Fibroblast of lung (primary cell): ENCODE results near the gene CLPX. TPM values are rescaled to one million over a fixed set of nuclear protein-coding genes. Genes with fewer than 3 reads are reported as not detected.

Experiments used
- DNase-seq, 2 donors: peaks; one replicate each; pipeline versions ENCODE4 v3.0.0 to v3.0.0-alpha.2; 2010; ENCODE audit warnings: low read depth in 2 of 2
- H2AFZ ChIP-seq: 2 replicates; pipeline ENCODE4 v1.5.1; 2012; ENCODE audit warnings: low read length, control low read depth, inconsistent platforms
- H3K27ac ChIP-seq: 2 replicates; pipeline ENCODE4 v1.5.1; 2011; ENCODE audit warnings: low read length, control low read depth; ENCODE audit not compliant: insufficient read depth
- H3K27me3 ChIP-seq: 2 replicates; pipeline ENCODE4 v1.5.1; 2011; ENCODE audit warnings: mild to moderate bottlenecking, low read length; ENCODE audit not compliant: control insufficient read depth, insufficient read depth
- H3K36me3 ChIP-seq: 2 replicates; pipeline ENCODE4 v1.5.1; 2011; ENCODE audit warnings: low read length; ENCODE audit not compliant: control insufficient read depth, insufficient read depth
- H3K4me1 ChIP-seq: 2 replicates; pipeline ENCODE4 v1.5.1; 2011; ENCODE audit warnings: low read length; ENCODE audit not compliant: control insufficient read depth, insufficient read depth; ENCODE audit errors: extremely low read depth
- H3K4me2 ChIP-seq: 2 replicates; pipeline ENCODE4 v1.5.1; 2011; ENCODE audit warnings: low read length, control low read depth; ENCODE audit not compliant: insufficient read depth; ENCODE audit errors: extremely low read depth
- H3K4me3 ChIP-seq, 4 experiments: fragments of 200-600 bp in 1 of 4; sonication (generic) in 1 of 4; replicated peaks in 1 of 4; 2 replicates each; pipeline ENCODE4 v1.5.1; 2011 to 2016; ENCODE audit warnings: low read length in 4 of 4, low read depth in 3 of 4, mild to moderate bottlenecking in 3 of 4, control low read depth in 2 of 4, inconsistent platforms in 1 of 4, mixed read lengths in 1 of 4; ENCODE audit not compliant: insufficient read depth in 1 of 4; ENCODE audit errors: control extremely low read depth in 1 of 4
- H3K79me2 ChIP-seq: 2 replicates; pipeline ENCODE4 v1.5.1; 2012; ENCODE audit warnings: mild to moderate bottlenecking, low read length, inconsistent platforms; ENCODE audit not compliant: control insufficient read depth, insufficient read depth
- H3K9ac ChIP-seq: 2 replicates; pipeline ENCODE4 v1.5.1; 2011; ENCODE audit warnings: mild to moderate bottlenecking, low read length, control low read depth; ENCODE audit not compliant: insufficient read depth
- H3K9me3 ChIP-seq: 2 replicates; pipeline ENCODE4 v1.5.1; 2012; ENCODE audit warnings: low read depth, low read length; ENCODE audit not compliant: control insufficient read depth, insufficient read depth
- H4K20me1 ChIP-seq: 2 replicates; pipeline ENCODE4 v1.5.1; 2011; ENCODE audit warnings: low read length; ENCODE audit not compliant: control insufficient read depth, insufficient read depth; ENCODE audit errors: extremely low read depth
- CTCF ChIP-seq, 2 donors: IDR thresholded peaks in 1 of 2; conservative IDR thresholded peaks in 1 of 2; 1 replicate in 1 of 2; 2 replicates in 1 of 2; pipeline ENCODE4 v1.5.1; 2011 to 2012; ENCODE audit warnings: low read length in 2 of 2, control low read depth in 1 of 2, inconsistent platforms in 1 of 2, low read depth in 1 of 2, mild to moderate bottlenecking in 1 of 2
- EZH2 ChIP-seq: IDR thresholded peaks from 2 replicates; pipeline ENCODE4 v1.5.1; 2012; ENCODE audit warnings: low read length, control low read depth, mild to moderate bottlenecking; ENCODE audit errors: missing control alignments
- polyA plus RNA-seq, 2 donors: library from polyadenylated mRNA; depleted of rRNA in 1 of 2; stranded (reverse) in 1 of 2; unstranded in 1 of 2; fragments of >200 nt; gene quantifications; 2 replicates each; pipeline ENCODE4 v1.2.1, GENCODE V29; 2011 to 2012; ENCODE audit warnings: missing spikeins in 1 of 2
- total RNA-seq: library from RNA; depleted of rRNA; stranded (reverse); fragments of >200 nt; gene quantifications from 2 replicates; pipeline ENCODE4 v1.2.1, GENCODE V29; 2014

The CLPX gene
- total and polyA plus RNA-seq, 2 donors (not counting 1 experiment from before 2014, with no cell fraction given): 36.2 to 53.4 TPM

DNA sequence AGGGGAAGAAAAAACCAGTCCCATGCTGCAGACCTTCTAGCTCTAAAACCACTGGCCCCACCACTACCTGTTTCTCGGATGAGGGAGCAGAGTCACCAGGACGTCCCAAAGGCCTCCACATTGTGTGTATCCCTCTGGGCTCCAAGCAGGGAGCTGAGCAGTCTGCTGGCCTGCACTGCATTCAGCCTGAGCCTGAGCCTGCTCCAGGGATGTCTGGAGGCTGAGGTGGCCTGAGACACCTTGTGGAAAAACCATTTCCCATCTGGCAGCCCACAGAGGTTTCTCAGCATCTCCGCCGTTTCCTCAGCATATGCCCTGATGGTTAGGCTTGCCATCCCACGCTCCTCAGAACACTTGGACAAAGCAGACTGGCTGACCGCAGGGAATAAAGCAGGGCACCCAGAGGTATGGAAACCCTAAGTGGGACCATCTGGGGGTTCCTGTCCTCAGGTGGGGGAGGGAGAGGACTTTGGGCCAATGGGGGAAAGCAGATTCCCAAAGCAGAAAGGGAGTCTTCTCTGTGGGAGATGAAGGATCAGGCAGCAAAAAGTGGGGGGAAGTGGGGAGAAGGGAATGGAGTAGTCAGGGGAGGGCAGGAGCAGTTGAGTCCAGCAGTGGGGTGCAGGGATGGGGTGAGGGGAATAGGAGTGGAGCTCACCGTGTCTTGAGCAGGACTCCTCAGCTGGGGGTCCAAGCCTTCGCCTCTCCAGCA, 25.8 kb upstream of the CLPX start, which contains the start of gene CILP:
Gene CILP, minus strand, starts transcription at position 704 of the 712 bp plus-strand sequence. CDS start 1,718 bp downstream, outside the sequence.
- H3K9me3 ChIP-seq: no peaks in the 10 kb centered on the region

GRCh38 chr15:65209701-65210643, 24.8 kb upstream of the CLPX start:
- peak in 1 of 2 donors; percentile 16 for DNase-seq
- H3K9ac ChIP-seq: no peak overlapping the region
- no peaks in the 10 kb centered on the region for H3K36me3 ChIP-seq
- H3K4me1 ChIP-seq: no peaks in the 10 kb centered on the region
- H3K4me2 ChIP-seq: no peak overlapping the region
- peaks cover 10% of the 10 kb centered on the region for H3K27me3 ChIP-seq
- H2AFZ ChIP-seq: no peak overlapping the region
- H3K4me3 ChIP-seq: no peak overlapping the region
- no peaks in the 10 kb centered on the region for H3K79me2 ChIP-seq
- no peak for TF ChIP-seq EZH2
- TF ChIP-seq CTCF (conservative IDR thresholded peaks at IDR 0.05 in 1 of 2, IDR thresholded peaks at IDR 0.05 in 1 of 2; ENCODE audit: low read depth in 1 of 2, low read length in 2 of 2): no peak
- H3K27ac ChIP-seq: no peak overlapping the region
- no peaks in the 10 kb centered on the region for H3K9me3 ChIP-seq
- no peaks in the 10 kb centered on the region for H4K20me1 ChIP-seq

More for the DNA sequence above, 25.8 kb upstream of the CLPX start, which contains the start of gene CILP:
- H2AFZ ChIP-seq: no peak within 1 kb of the TSS
- H3K9ac ChIP-seq: no peak within 1 kb of the TSS
- H3K4me3 ChIP-seq: no peak within 1 kb of the TSS
- H3K79me2 ChIP-seq: no peaks in the 10 kb centered on the region
- no peak for DNase-seq
- H4K20me1 ChIP-seq: no peaks in the 10 kb centered on the region
- no peaks in the 10 kb centered on the region for H3K4me1 ChIP-seq
- TF ChIP-seq EZH2: no peak
- TF ChIP-seq CTCF (conservative IDR thresholded peaks at IDR 0.05 in 1 of 2, IDR thresholded peaks at IDR 0.05 in 1 of 2; ENCODE audit: low read depth in 1 of 2, low read length in 2 of 2): no peak
- H3K27ac ChIP-seq: no peak within 1 kb of the TSS
- no peaks in the 10 kb centered on the region for H3K36me3 ChIP-seq
- no peak within 1 kb of the TSS for H3K4me2 ChIP-seq
- H3K27me3 ChIP-seq: peaks cover 10% of the 10 kb centered on the region

DNA sequence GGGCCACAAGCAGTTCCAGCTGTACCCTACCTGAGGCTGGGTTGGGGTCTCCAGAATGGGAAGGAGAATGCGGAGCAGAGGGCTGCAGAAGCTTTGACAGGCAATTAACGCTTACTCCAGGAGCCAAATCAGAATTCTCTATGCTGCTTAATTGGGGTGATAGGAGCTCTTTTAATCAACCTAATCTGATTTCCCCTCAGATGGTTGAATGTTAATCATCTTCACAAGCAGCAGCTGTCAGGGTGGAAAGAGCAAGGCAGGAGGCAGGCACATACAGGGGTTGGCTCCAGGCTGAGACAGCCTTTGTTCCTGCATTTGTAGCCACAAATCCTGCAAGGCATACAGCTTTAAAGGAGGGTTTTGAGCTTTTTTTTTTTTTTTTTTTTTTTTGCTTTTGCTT, 23.5 kb upstream of the CLPX start:
- Histone ChIP-seq H3K4me1 (no peaks in the 10 kb centered on the region), H3K4me2 (no peak overlapping the region), H4K20me1 (no peaks in the 10 kb centered on the region), H3K27me3 (peaks cover 10% of the 10 kb centered on the region), H3K4me3 (no peak overlapping the region), H3K9ac (no peak overlapping the region), H3K27ac (no peak overlapping the region), H3K79me2 (no peaks in the 10 kb centered on the region), H3K9me3 (no peaks in the 10 kb centered on the region), H3K36me3 (no peaks in the 10 kb centered on the region), H2AFZ (no peak overlapping the region)
- TF ChIP-seq CTCF (conservative IDR thresholded peaks at IDR 0.05 in 1 of 2, IDR thresholded peaks at IDR 0.05 in 1 of 2; ENCODE audit: low read depth in 1 of 2, low read length in 2 of 2) (no peak), EZH2 (no peak)
- no peak for DNase-seq
